GM12878 (cell line): Measurements from ENCODE around the gene PET117. TPM values are rescaled to one million over a fixed set of nuclear protein-coding genes. Genes with fewer than 3 reads are reported as not detected.

Experiments used
- ATAC-seq: fragments of 200-7000 bp; cut with Tn5 transposase; 3 replicates; pipeline ENCODE4 v1.9.1; 2020; ENCODE audit warnings: mild to moderate bottlenecking, moderate library complexity
- BruUV-seq: library from RNA; stranded (reverse); fragments of 400-500 nt; replicated peaks from 2 replicates; lab custom pipeline; 2021; lab: Mats Ljungman, UMichigan
- CTCF ChIA-PET: fragments of 300-600 bp; sonication (Branson Sonifier 250); formaldehyde crosslinking; extraction: SDS; loops from one replicate; lab custom pipeline; 2021; ENCODE audit warnings: inconsistent platforms; lab: Yijun Ruan, JAX
- POLR2A ChIA-PET: fragments of 350-600 bp; formaldehyde crosslinking; extraction: SDS; loops from one replicate; lab custom pipeline; 2021; ENCODE audit warnings: inconsistent platforms; lab: Charles Lee
- RAD21 ChIA-PET: fragments of 300-600 bp; sonication (Branson Sonifier 250); formaldehyde crosslinking; loops from one replicate; lab custom pipeline; 2023; ENCODE audit warnings: antibody characterized with exemption; ENCODE audit not compliant: unreplicated experiment; lab: Charles Lee
- SMC1A ChIA-PET: fragments of 300-600 bp; sonication (Branson Sonifier 250); formaldehyde crosslinking; loops from one replicate; lab custom pipeline; 2023; ENCODE audit not compliant: unreplicated experiment, uncharacterized antibody; lab: Charles Lee
- DNase-seq: peaks from one replicate; pipeline ENCODE4 v3.0.0-alpha.2; 2011; ENCODE audit warnings: low read depth, low spot score
- FAIRE-seq: peaks from 3 replicates; lab custom pipeline; 2011; peaks lifted over from hg19 to GRCh38; lab: Jason Lieb, UNC
- H2AFZ ChIP-seq: 2 replicates; pipeline ENCODE4 v1.6.0; 2011; ENCODE audit warnings: low read depth, low read length, control low read depth; ENCODE audit not compliant: control insufficient read depth
- H3K27ac ChIP-seq: 2 replicates; pipeline ENCODE4 v1.5.1; 2011; ENCODE audit warnings: control low read depth; ENCODE audit not compliant: control insufficient read depth, insufficient read depth
- H3K27me3 ChIP-seq, 2 experiments: replicated peaks in 1 of 2; 2 replicates each; pipeline versions ENCODE4 v1.6.0 to v1.6.1; 2011; ENCODE audit warnings: low read length in 1 of 2; ENCODE audit not compliant: control insufficient read depth in 2 of 2, insufficient read depth in 2 of 2
- H3K36me3 ChIP-seq, 2 experiments: 2 replicates each; pipeline ENCODE4 v1.5.1; 2011; ENCODE audit warnings: low read length in 1 of 2; ENCODE audit not compliant: control insufficient read depth in 2 of 2, insufficient read depth in 2 of 2
- H3K4me1 ChIP-seq: 2 replicates; pipeline ENCODE4 v1.6.1; 2011; ENCODE audit warnings: mild to moderate bottlenecking, low read length, moderate library complexity, mixed read lengths; ENCODE audit not compliant: control insufficient read depth, insufficient read depth
- H3K4me2 ChIP-seq: 2 replicates; pipeline ENCODE4 v1.6.0; 2011; ENCODE audit warnings: control low read depth; ENCODE audit not compliant: control insufficient read depth, insufficient read depth
- H3K4me3 ChIP-seq: fragments of 200-600 bp; sonication (generic); 2 replicates; pipeline ENCODE4 v1.5.1; 2016
- H3K79me2 ChIP-seq: 2 replicates; pipeline ENCODE4 v1.6.0; 2011; ENCODE audit warnings: low read length; ENCODE audit not compliant: control insufficient read depth, insufficient read depth
- H3K9ac ChIP-seq: 2 replicates; pipeline ENCODE4 v1.8.0; 2011; ENCODE audit warnings: low read length, control low read depth, mixed read lengths; ENCODE audit not compliant: control insufficient read depth, insufficient read depth
- H3K9me3 ChIP-seq: replicated peaks from 3 replicates; pipeline ENCODE4 v1.5.1; 2011; ENCODE audit warnings: mild to moderate bottlenecking, low read length; ENCODE audit not compliant: control insufficient read depth, insufficient read depth
- H4K20me1 ChIP-seq: 2 replicates; pipeline ENCODE4 v1.6.0; 2011; ENCODE audit not compliant: control insufficient read depth, insufficient read depth
- CBX5 ChIP-seq: sonication (generic); IDR thresholded peaks from 2 replicates; pipeline ENCODE4 v1.6.1; 2016; ENCODE audit warnings: low read depth, moderate library complexity, mild to moderate bottlenecking, inconsistent platforms
- EGR1 ChIP-seq, 2 experiments: IDR thresholded peaks; 1 replicate in 1 of 2; 2 replicates in 1 of 2; pipeline ENCODE4 v1.6.1; 2011 to 2012; ENCODE audit warnings: low read depth in 2 of 2, low read length in 2 of 2, borderline replicate concordance in 1 of 2, mild to moderate bottlenecking in 1 of 2, moderate library complexity in 1 of 2
- FOS ChIP-seq: IDR thresholded peaks from 3 replicates; pipeline ENCODE4 v1.6.1; 2011; ENCODE audit warnings: borderline replicate concordance; ENCODE audit not compliant: insufficient read length; ENCODE audit errors: extremely low read depth
- HSF1 ChIP-seq: fragments of 150-350 bp; IDR thresholded peaks from 2 replicates; pipeline ENCODE4 v1.6.1; 2014; ENCODE audit warnings: mild to moderate bottlenecking, low read depth, low read length
- IKZF1 ChIP-seq: fragments of 450-650 bp; conservative IDR thresholded peaks from 2 replicates; pipeline ENCODE4 v1.6.1; 2017; ENCODE audit warnings: antibody characterized with exemption, mild to moderate bottlenecking
- KDM1A ChIP-seq: fragments of 200-600 bp; sonication (generic); IDR thresholded peaks from 2 replicates; pipeline ENCODE4 v1.6.1; 2016; ENCODE audit warnings: borderline replicate concordance
- MYB ChIP-seq: fragments of 150-350 bp; IDR thresholded peaks from 2 replicates; pipeline ENCODE4 v1.6.1; 2014; ENCODE audit warnings: mild to moderate bottlenecking, low read depth, low read length, borderline replicate concordance
- NBN ChIP-seq: fragments of 450-650 bp; IDR thresholded peaks from 2 replicates; pipeline ENCODE4 v1.6.1; 2016
- NFIC ChIP-seq: IDR thresholded peaks from 2 replicates; pipeline ENCODE4 v1.6.1; 2012; ENCODE audit warnings: low read depth, mild to moderate bottlenecking, inconsistent platforms, low read length, moderate library complexity
- POU2F2 ChIP-seq: IDR thresholded peaks from 3 replicates; pipeline ENCODE4 v1.6.1; 2011; ENCODE audit warnings: low read depth, mild to moderate bottlenecking, low read length, borderline replicate concordance
- RELA ChIP-seq: fragments of 450-650 bp; IDR thresholded peaks from 2 replicates; pipeline ENCODE4 v1.8.0; 2014; ENCODE audit warnings: borderline replicate concordance; ENCODE audit not compliant: partially characterized antibody
- RELB ChIP-seq: fragments of 450-650 bp; IDR thresholded peaks from 2 replicates; pipeline ENCODE4 v1.6.1; 2017; ENCODE audit warnings: low read depth, mild to moderate bottlenecking, moderate library complexity
- REST ChIP-seq: IDR thresholded peaks from 2 replicates; pipeline ENCODE4 v1.6.1; 2012; ENCODE audit warnings: mild to moderate bottlenecking, low read depth, low read length
- USF1 ChIP-seq: IDR thresholded peaks from 2 replicates; pipeline ENCODE4 v1.6.1; 2011; ENCODE audit warnings: borderline replicate concordance, low read depth, mild to moderate bottlenecking, moderate library complexity, mixed read lengths, low read length; ENCODE audit not compliant: insufficient read depth; ENCODE audit errors: extremely low read length
- ZNF274 ChIP-seq: IDR thresholded peaks from one replicate; pipeline ENCODE4 v1.8.0; 2011; ENCODE audit not compliant: insufficient read length, insufficient read depth
- WGBS: methylation state at CpG from one replicate; pipeline ENCODE4 v1.1.6; 2016; ENCODE audit warnings: low lambda C conversion rate; ENCODE audit not compliant: insufficient replicate concordance, insufficient coverage; ENCODE audit errors: missing lambda C conversion rate; 5-methylcytosine and 5-hydroxymethylcytosine counted together
- in situ Hi-C: fragments of 300-500 bp; cut with MboI; formaldehyde crosslinking; loops from 9 replicates; pipeline ENCODE4 v1.14.3; 2018; ENCODE audit warnings: mixed read lengths
- intact Hi-C: fragments of 100-400 bp; cut with micrococcal nuclease; formaldehyde crosslinking; loops from one replicate; pipeline ENCODE4 v1.14.2; 2022; ENCODE audit not compliant: unreplicated experiment
- polyA plus RNA-seq, 11 experiments: library from polyadenylated mRNA; depleted of rRNA in 4 of 11; unstranded in 6 of 11; stranded (reverse) in 5 of 11; fragments of >200 nt; fragmentation: Nextera tagmentation in 4 of 11; fragmentation: Illumina TruSeq in 1 of 11; extraction: Ambion mirVana in 4 of 11; extraction: Trizol in 1 of 11; gene quantifications; 1 replicate in 1 of 11; 2 replicates in 10 of 11; pipeline versions ENCODE4 v1.2.1 to v1.2.3, GENCODE V29; 2011 to 2016; ENCODE audit warnings: inconsistent platforms in 2 of 11, missing spikeins in 2 of 11, low read depth in 1 of 11
- total RNA-seq, 4 experiments: library from RNA; depleted of rRNA in 3 of 4; stranded (reverse); fragments of >200 nt in 3 of 4; fragmentation: Illumina TruSeq in 1 of 4; extraction: Trizol in 1 of 4; gene quantifications; 2 replicates each; pipeline versions ENCODE4 v1.2.1 to v1.2.3, GENCODE V29; 2013 to 2021

Gene PET117
- total and polyA plus RNA-seq, 10 of the 15 experiments (the other 5 are each of a cell fraction or from before 2014, with no cell fraction given), result 6.0 to 20.6 (median 11.8) TPM

GRCh38 chr20:18164356-18164755, 26.7 kb downstream of the PET117 start:
- Histone ChIP-seq H3K27ac (no peak overlapping the region), H3K4me3 (no peak overlapping the region), H3K79me2 (no peaks in the 10 kb centered on the region), H4K20me1 (no peaks in the 10 kb centered on the region), H3K9me3 (no peaks in the 10 kb centered on the region), H3K4me2 (no peak overlapping the region), H3K36me3 (peaks cover 7 to 21% of the 10 kb centered on the region in 2 experiments), H3K9ac (no peak overlapping the region), H2AFZ (no peak overlapping the region), H3K27me3 (no peaks in the 10 kb centered on the region), H3K4me1 (no peaks in the 10 kb centered on the region; the same call in 1 of the 2 replicates)
- ChIA-PET CTCF (no interaction called here), POLR2A (no interaction called here), RAD21 (no interaction called here), SMC1A (no interaction called here)
- ATAC-seq (no peak), FAIRE-seq (no peak), DNase-seq (no peak)
- in situ Hi-C loops (no loop called here), intact Hi-C loops (no loop called here)
- no TSS peak for BruUV-seq
- WGBS, result 100% methylated on average over 1 of the region's 2 CpGs
- no peak for TF ChIP-seq CBX5
- no peak for TF ChIP-seq POU2F2
- no peak for TF ChIP-seq ZNF274
- no peak for TF ChIP-seq FOS
- TF ChIP-seq EGR1 (IDR thresholded peaks at IDR 0.05; ENCODE audit: borderline replicate concordance in 1 of 2, low read depth in 2 of 2, low read length in 2 of 2), result no peak
- TF ChIP-seq USF1, result no peak
- TF ChIP-seq REST, result no peak
- TF ChIP-seq RELA, result no peak
- no peak for TF ChIP-seq RELB
- no peak for TF ChIP-seq KDM1A
- TF ChIP-seq HSF1, result no peak
- no peak for TF ChIP-seq NBN
- TF ChIP-seq IKZF1, result no peak
- TF ChIP-seq NFIC, result no peak
- no peak for TF ChIP-seq MYB
